HuH-7.5 (cell line): ENCODE data around the gene SERINC5.
"Not testable (repeated sequence)": the region's sequence is repeated elsewhere in the genome, so short reads cannot be mapped to it uniquely, and the experiment has no call there.

Source experiments
- DNase-seq: peaks from one replicate; pipeline ENCODE4 v3.0.0; 2011; ENCODE audit warnings: low spot score

Gene SERINC5

DNA sequence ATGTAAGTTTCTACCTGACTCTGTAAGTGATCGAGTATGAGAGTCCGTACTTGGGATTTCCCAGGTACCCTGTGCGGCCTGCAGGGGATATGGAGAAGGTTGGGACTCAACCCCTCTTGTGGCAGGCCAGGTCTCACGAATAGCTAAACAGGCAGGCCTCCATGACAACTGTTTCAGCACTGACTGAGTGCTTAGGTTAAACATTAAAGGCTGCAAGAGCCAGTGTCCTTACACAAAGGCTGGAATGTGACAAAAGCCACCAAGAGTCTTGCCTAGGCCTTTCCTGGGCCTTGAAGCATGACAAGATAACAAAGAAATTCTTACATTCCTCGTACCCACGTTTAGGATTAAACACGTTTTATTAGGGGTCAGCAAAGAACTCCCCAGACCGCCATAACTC, 162.1 kb downstream of the SERINC5 start:
- DNase-seq: peak; percentile 31

DNA sequence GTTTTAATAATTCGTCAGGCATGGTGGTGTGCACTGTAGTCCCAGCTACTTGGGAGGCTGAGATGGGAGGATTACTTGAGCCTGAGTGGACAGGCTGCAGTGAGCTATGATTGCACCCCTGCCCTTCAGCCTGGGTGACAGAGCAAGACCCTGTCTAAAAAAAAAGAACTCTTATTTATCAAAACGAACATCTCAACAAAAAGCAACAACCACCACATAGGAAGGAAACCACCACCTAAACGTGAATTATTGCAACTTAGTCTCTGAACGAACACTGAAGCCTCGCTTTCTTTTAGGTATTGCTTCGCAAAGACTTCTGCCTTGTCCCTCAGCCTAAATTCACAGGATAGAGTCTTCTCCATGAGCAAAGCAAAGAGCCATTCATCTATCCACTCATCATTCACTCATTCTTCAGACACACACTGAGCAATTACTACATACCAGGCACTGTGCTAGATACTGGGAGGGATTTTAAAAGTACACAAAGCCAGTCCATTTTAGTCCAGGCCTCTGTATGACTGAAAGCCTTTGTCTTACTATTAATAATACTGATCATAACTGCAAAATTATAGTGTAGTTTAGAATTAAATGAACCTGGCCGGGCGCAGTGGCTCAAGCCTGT, 163.3 kb downstream of the SERINC5 start:
- DNase-seq: no peak

DNA sequence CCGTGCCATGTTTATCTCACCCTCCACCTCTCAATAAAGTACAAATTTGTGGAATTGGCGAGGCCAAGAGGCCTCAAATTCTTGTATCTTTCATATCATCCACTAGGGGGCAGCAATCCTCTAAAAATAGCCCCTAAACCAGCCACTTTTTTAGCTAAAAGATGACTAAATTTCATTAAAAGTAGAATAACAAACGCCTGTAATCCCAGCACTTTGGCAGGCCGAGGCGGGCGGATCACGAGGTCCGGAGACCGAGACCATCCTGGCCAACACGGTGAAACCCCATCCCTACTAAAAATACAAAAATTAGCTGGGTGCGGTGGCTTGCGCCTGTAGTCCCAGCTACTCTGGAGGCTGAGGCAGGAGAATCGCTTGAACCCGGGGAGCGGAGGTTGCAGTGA, 164.1 kb downstream of the SERINC5 start:
- not testable (repeated sequence) for DNase-seq

DNA sequence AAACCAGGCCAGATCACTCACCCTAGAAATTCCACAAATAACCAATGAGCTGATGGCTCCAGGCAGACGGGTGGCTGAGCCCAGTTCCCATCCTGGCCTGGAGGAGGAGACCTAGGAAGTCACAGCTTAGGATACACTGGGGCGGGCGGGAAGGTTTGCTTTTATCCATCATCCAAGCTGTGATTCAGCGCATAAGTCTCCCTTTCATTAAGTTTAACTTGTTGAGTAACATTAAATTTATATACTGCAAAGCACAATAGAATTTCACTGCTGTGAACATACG, 165.0 kb downstream of the SERINC5 start:
- DNase-seq: no peak

DNA sequence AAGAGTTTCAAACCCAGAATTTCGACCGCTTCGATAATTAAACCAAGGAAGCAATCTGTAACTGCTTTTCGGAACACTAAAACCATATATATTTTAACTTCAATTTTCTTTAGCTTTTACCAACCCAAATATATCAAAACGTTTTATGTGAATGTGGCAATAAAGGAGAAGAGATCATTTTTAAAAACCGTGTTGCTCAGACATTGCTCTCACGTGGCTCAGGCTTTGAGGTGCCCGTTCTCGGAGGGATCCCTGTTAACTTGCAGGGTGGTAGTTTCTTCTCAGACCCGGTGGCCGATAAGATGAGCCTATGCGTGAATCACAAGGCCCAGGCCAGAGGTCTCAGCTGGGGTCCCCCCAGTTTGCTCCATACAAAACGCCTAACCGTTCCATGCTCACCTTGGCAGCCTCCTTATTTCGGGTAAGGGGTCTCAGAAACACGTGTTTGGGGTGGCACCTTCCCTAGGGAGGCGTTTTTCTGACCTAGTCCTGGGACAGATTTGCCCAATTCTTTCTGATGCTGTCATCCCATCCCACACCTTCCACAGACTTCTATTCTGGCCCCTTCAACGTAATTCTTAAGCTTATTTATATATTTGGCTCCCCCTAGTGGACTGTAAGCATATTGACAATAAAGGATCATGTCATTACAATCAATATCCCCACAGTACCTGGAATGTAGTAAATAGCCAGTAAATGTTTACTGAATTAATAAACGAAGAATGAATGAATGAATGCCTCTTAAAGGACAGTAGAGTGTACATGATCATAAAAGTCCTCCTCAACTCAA, 172.6 kb downstream of the SERINC5 start:
- peak; percentile 60 for DNase-seq

DNA sequence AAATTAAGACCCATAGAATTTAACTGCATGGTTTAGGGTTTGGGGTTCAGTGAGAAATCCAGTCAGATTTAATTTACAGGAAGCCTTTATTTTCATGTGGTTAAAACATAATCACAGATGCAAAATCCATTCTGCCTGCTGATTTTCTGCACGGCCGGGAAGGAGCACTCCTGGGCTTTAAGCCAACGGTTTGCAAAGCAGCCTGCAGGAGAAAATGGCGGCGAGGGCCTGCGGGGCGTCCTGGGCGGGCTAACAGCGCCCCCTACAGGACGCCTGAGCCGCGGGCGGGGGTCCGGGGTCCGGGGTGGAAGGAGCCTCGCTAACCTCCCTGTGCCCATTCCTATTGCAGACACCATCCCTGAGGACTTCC, 173.1 kb downstream of the SERINC5 start:
- DNase-seq: peak; percentile 39

DNA sequence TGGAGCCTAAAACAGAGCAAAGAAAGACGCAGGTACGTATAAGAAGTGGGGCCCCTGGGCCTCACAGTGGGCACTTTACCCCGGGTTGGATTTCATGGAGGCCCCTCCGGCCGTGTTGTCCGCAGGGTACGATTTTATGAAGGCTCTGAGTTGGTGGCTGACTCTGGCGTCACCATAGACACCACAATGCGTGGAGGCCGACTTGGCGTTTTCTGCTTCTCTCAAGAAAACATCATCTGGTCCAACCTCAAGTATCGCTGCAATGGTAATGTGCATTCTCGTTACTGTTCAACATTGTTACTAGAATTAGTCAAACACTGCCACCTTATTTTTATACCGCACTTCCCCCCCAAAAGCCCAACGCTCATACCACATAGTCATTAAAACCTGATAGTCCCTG, 173.6 kb downstream of the SERINC5 start:
- DNase-seq: no peak

DNA sequence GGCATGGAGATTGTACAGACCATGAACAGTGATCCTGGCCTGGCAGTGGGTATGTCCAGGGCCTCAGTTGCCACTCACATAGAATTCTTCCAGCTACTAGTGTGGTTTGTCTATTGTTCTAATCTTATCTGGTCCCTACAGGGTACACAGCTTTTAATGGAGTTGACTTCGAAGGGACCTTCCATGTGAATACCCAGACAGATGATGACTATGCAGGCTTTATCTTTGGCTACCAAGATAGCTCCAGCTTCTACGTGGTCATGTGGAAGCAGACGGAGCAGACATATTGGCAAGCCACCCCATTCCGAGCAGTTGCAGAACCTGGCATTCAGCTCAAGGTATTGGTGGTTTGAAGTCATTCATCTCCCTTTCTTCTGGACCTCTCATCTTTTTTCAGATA, 176.9 kb downstream of the SERINC5 start:
- DNase-seq: no peak

DNA sequence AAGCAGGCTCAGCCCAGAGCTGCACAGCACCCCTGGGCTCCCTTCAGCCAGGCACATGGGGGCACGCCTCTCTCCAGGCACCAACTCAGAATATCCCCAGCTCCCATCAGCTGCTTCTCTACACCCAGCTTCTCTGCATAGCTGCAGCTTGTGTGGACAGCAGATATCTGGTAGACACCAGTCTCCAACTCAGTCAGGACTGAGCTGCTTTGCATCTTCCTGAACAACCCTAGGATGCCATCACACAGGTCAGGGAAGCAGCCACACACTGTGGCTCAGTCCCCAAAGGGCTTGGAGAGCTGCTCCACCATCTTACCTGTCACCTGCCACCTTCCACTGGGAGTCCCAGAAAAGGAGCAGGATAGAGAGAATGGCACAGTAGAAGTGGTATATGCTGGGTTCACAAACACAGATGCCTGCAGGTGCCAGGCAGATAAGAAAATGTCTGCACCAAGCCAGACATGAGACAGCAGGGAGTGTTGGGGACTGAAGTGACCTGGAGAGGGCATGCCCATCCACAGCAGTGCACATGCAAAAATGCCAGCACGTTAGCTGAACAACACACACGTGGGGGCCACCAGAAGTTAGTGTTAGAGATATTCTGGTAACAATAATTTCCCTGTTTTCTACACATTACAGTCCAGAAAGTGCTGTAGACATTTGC, 178.7 kb downstream of the SERINC5 start:
- no peak for DNase-seq

DNA sequence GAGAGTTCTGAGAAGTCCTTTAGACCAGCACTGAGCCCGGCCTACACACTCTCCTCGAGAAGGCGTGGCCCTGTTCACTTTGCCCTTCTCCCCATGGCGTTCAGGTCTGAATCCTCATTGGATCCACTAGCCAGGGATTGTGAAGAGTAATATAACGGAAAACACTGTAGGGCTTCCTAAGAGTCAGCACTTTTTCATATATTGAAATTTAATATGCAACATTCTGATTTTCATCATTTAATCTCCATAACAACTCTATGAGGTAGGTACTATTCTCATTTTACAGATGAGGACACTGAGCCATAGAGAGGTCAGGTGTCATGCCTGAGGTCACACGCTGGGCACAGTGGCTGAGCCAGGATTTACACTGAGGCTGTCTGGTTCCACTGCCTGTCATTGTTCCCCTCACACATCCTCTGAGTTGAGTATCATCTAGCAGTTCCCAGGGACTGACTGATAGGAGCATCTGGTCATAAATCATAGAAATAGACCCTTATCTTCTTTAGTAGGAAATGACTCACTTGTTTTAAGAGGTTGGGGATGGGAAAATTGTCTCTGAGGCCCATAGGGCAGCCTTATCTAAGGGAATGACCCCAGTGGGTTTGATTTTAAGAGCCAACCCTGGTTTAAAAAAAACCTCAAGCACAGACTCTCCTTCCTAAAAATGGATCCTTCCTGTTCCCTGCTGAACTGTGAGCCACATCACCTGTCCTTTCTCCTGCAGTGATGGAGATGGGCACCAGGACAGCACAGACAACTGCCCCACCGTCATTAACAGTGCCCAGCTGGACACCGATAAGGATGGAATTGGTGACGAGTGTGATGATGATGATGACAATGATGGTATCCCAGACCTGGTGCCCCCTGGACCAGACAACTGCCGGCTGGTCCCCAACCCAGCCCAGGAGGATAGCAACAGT, 179.5 kb downstream of the SERINC5 start:
- no peak for DNase-seq

DNA sequence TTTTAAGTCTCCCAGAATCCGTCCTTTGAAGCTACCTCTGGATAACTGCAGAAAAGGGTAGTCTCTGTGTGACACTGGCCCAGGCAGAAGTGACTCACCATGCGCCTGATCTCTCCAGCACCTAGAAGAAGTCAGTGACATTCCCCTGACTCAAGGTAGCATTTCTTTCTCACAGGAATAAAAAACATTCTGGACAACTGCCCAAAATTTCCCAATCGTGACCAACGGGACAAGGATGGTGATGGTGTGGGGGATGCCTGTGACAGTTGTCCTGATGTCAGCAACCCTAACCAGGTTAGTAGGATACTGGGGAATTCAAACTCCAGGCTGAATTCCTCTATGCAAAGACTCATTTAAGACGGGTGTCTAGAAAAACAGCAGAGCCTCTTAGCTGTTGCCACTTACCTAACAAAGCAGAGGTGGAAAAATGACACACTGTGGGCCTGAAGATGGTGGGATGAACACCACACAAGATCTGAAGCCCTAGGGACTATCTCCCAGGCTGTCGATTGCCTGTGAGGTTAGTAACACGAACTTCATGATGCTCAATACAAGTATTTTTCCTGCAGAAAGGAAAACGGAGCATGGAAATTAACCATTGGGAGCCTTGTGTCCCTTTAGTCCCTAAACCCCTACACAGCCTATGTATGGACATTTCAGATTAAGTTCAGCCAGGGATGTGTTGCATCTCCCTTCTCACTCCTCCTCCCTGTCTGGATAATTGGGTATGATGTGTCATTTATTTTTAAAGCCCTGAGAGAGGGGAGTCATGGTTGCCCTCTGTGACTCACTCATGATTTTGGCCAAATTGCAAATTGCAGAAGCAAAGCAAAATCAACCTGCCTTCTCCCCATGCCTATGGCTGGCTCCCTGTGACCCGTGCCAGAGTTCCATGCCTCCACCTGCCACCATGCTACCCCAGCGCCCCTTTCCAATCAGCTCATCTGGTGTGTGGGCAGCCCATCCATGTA, 183.5 kb downstream of the SERINC5 start:
- no peak for DNase-seq

DNA sequence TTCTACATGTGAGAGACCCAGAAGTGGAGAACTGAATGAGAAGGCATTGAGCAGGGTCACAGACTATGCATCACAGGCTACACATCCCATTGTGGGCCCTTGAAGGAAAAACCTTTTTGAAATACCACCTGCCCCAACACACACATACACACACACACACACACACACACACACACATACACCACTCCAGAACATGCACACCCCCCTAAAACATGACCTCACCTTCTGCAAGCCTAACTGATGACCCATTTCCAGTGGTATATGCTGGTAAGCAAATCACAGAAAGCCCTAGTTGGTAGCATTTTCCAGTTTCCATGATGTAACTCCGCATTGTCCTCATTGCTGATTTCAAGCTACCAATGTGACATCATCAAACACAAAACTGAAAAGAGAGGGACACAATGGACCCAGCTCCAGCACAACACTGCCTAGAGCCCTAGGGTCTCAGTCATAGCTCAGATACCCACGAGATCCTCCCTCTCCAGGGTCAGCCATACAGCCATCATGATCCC, 184.3 kb downstream of the SERINC5 start:
- no peak for DNase-seq

DNA sequence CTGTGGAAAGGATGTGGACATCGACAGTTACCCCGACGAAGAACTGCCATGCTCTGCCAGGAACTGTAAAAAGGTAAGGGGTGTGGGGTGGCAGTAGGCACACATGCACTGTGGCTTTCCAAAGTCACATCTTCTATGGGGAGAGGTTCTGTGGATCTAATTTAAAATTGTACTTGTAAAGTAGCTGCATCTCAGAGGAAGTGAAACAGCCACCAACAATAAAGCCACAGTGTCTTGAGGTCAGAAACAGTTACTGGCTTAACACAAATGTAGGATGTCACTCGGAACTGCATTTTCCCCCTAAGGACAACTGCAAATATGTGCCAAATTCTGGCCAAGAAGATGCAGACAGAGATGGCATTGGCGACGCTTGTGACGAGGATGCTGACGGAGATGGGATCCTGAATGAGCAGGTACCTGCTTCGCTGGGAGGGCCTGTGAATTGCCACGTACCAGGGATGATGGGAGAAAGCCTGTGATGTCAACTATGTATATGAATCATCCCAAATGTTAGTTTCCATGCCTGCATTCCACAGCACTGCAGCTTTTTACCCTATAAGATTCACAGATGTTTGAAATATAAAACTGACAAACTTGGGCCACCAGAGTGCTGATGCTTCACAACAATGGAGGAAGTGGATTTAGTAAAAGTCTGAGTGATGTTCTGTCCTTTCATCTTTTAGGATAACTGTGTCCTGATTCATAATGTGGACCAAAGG, 185.4 kb downstream of the SERINC5 start:
- no peak for DNase-seq

DNA sequence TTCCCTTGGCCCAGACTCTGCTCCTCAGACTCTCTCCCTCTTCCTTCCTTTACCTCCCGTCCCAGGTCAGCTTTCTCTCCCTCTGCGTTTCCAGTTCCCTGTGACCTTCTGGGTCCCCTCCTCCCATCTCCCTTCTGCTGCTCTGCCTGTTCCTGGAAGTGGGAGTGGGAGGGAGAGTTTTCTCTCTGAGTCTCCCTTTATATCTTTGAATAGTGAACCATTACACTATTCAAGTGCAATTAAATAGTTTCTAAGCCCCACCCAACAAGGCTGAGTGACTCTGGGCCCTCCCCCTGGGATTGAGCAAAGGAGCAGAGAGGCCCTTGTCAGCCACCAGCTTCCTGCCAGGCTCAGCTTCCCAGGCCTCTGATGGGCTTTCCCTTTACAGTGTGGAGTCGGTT, 185.9 kb downstream of the SERINC5 start:
- DNase-seq: no peak

DNA sequence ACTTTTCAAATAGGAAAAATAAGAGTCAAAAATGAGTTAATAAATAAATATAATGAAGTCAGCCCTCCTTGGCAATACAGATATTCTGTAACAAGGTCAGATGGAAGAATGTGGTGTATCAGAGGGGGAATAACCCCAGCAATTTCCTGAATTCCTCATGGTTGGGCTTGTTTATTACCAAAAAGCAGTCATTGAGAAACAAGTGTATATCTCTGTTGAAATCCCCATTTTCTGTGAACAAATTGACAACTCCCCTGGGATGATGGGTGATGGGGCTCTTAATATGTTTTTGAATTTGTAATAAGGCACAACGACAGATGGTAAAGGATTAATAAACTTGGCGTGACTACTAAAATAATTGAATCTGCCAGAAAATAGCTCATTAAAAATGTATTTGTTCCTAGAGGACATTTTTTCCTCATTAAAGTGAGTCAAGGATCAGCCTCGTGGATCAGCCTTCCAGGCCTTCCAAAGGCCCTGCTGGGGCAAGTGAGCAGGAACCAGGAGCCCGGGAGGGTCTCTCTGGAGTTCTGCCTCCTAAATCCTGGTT, 186.5 kb downstream of the SERINC5 start:
- DNase-seq: no peak

DNA sequence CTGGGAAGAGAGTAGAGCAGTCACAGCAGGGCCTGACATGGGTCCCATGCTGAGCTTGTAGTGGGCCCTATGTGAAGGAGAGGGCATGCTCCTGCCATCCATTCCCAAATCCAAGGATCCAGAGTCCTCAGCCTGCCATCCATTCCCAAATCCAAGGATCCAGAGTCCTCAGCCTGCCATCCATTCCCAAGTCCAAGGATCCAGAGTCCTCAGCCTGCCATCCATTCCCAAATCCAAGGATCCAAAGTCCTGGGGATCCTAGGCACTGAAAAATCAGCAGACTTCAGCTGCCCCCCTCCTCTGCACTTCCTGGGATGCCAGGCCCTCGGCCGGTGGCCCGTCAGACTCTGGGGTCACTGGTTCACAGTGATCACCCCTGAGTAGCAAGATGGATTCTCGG, 187.1 kb downstream of the SERINC5 start:
- DNase-seq: no peak

DNA sequence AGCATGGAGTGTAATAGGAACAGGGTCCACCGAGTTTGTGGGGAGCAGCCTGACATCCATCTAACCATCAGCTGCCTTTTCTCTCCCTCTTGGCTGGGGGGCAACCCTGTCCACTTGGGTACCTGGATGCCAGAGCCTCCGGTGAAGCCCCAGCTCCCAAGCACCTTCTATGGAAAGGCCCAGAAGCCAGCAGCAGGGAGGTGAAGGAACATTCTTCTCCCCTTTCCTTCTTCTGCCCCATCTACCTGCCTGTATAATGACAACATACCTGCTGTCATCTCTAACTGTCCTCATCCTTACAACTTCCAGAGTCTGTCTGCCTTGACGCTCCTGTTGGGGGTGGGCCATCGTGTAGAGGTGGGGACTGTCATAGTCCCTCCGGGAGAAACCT, 187.6 kb downstream of the SERINC5 start:
- no peak for DNase-seq

DNA sequence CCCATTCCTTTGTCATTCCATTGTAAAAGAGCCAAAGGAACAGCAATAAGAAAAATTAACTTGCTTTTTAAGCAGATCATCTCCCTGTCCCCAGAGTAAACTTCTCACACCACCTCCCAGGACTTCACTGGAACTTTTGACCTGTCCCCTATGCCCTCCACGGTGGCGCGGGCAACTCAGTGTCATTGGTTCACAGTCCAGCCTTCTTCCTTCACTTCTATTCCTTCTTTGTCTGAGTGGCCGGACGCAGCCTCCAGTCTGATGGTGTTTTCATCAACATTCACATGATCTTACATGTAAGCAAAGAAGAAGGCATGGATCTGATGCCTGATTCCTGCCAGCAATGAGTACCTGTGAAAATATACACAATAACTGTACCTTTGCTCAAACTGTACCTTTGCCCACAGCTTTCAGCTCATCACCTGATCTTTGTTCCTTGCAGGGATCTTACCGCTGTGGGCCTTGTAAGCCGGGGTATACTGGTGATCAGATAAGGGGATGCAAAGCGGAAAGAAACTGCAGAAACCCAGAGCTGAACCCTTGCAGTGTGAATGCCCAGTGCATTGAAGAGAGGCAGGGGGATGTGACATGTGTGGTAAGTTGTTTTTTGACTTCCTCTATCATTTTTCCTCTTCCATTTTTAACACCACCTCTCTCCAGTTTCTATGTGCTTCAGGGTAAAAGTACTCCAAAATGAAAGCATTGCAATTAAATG, 188.2 kb downstream of the SERINC5 start:
- DNase-seq: no peak

DNA sequence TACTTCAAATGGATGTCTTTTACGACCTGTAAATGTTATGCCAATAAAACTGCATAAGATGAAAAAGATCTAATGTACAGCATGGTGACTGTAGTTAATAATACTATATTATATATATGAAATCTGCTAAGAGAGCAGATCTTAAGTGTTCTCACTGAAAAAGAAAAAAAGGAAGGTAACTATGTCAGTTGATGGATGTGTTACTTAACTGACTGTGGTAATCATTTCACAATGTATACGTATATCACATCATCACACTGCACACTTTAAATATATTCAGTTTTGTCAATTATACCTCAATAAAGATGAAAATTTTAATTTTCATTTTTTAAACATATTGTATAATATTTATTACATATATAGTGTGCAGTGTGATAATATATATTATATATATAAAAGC, 188.8 kb downstream of the SERINC5 start:
- DNase-seq: no peak

DNA sequence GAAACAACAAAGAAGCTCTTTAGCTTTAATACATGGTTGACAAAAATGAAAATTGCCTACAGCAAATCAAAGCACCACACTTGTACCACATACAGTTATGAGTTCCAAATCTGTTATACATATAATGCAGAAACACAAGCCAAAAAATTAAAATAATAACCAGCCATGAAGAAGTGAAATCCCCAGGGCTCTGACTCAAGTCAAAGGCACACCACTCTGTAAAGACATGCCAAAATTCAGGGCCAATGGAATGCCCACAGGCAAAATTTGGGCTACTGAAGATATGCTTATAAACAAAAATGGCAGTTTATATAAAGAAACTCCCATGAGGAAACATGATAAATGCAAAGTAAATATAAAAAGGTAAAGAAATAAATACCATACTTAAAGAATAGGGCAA, 191.7 kb downstream of the SERINC5 start:
- DNase-seq: no peak
